Measurements from ENCODE around the gene PDLIM4. TPM values are rescaled to one million over a fixed set of nuclear protein-coding genes. Genes with fewer than 3 reads are reported as not detected.

The PDLIM4 gene
- total RNA-seq, 1 experiment from 2014 or later, result 7.6 TPM

GRCh38 chr5:132302413-132302812 is 44.9 kb downstream of the PDLIM4 start:
- H2BK15ac ChIP-seq (ENCODE audit: low read depth, low read length), result no peak overlapping the region
- no peak overlapping the region for H2BK5ac ChIP-seq (ENCODE audit: insufficient read length, low read length)
- no peak overlapping the region for H4K5ac ChIP-seq (ENCODE audit: insufficient read length, low read depth, low read length)
- H3K79me2 ChIP-seq (ENCODE audit: insufficient read depth, low read length), result no peaks in the 10 kb centered on the region
- H3K4ac ChIP-seq (ENCODE audit: low read depth, low read length), result no peak overlapping the region
- no peak overlapping the region for H2AFZ ChIP-seq (ENCODE audit: low read length)
- no peaks in the 10 kb centered on the region for H3K4me1 ChIP-seq (ENCODE audit: insufficient read depth, low read length)
- H3K79me1 ChIP-seq (ENCODE audit: insufficient read depth, low read depth, low read length, poor library complexity, severe bottlenecking), result no peaks in the 10 kb centered on the region
- no peak overlapping the region for H4K91ac ChIP-seq (ENCODE audit: insufficient read length, low read depth, low read length)
- TF ChIP-seq CTCF (conservative IDR thresholded peaks at IDR 0.05), result no peak
- H3T11ph ChIP-seq (ENCODE audit: low read length), result no peak overlapping the region
- H3K27me3 ChIP-seq (ENCODE audit: insufficient read depth, low read length), result no peaks in the 10 kb centered on the region
- H3K56ac ChIP-seq (ENCODE audit: insufficient read length, low read depth, low read length), result no peak overlapping the region
- no peak overlapping the region for H3K14ac ChIP-seq (ENCODE audit: insufficient read depth, low read length)
- H2BK12ac ChIP-seq (ENCODE audit: insufficient read length, low read depth, low read length), result no peak overlapping the region
- H3K9ac ChIP-seq (ENCODE audit: extremely low read depth, insufficient read length, low read length), result no peak overlapping the region
- H3K23me2 ChIP-seq (ENCODE audit: insufficient read length, low read depth, low read length, poor library complexity, severe bottlenecking), result no peaks in the 10 kb centered on the region
- no CpG with 5 or more reads among the region's 3 CpGs for WGBS (ENCODE audit: extremely low coverage, insufficient read length, low lambda C conversion rate)
- H4K20me1 ChIP-seq (ENCODE audit: control insufficient read depth, insufficient read depth, insufficient read length), result peaks cover 2% of the 10 kb centered on the region
- no peak overlapping the region for H2AK5ac ChIP-seq (ENCODE audit: insufficient read length, low read length)
- no peaks in the 10 kb centered on the region for H3K9me3 ChIP-seq (ENCODE audit: control insufficient read depth, low read depth, low read length)
- no peak overlapping the region for H2BK120ac ChIP-seq (ENCODE audit: low read depth, low read length, poor library complexity, severe bottlenecking)
- Mint-ChIP-seq H3K27me3 (ENCODE audit: low read depth) (no peaks in the 10 kb centered on the region), H3K27ac (peak overlapping the region in 1 of 3 experiments; percentile 17; a peak in 1 of 7 replicates), H3K4me1 (peaks cover 4 to 11% of the 10 kb centered on the region in 2 experiments; a peak in 3 of 4 replicates), H3K36me3 (ENCODE audit: insufficient read depth in 1 of 3, low read depth in 3 of 3) (peaks cover 0 to 5% (median 0%) of the 10 kb centered on the region in 3 experiments; a peak in 2 of 7 replicates), H3K9me3 (peaks cover 0 to 3% of the 10 kb centered on the region in 2 experiments; a peak in 4 of 5 replicates), H3K4me3 (no peak overlapping the region)
- no peak overlapping the region for H3K18ac ChIP-seq (ENCODE audit: insufficient read length, low read depth, low read length)
- DNase-seq, result no peak
- no peak overlapping the region for H3K4me2 ChIP-seq (ENCODE audit: insufficient read depth, insufficient read length, low read length)
- no peak overlapping the region for H2BK20ac ChIP-seq (ENCODE audit: low read depth, low read length, poor library complexity, severe bottlenecking)
- no peak overlapping the region for H4K8ac ChIP-seq (replicated peaks; ENCODE audit: insufficient read length, low read depth, low read length)
- H3K27ac ChIP-seq (ENCODE audit: insufficient read length, low read depth, low read length), result no peak overlapping the region
- H3K23ac ChIP-seq (ENCODE audit: insufficient read length, low read depth, low read length), result no peak overlapping the region

All from H9 (cell line).